ENCODE data around the gene BHLHA9. TPM values are rescaled to one million over a fixed set of nuclear protein-coding genes. Genes with fewer than 3 reads are reported as not detected.
"Not testable (repeated sequence)": the region's sequence is repeated elsewhere in the genome, so short reads cannot be mapped to it uniquely, and the experiment has no call there.

Gene BHLHA9
- total and polyA plus RNA-seq, 2 donors from 2014 or later, result not detected

GRCh38 chr17:1234455-1234854, 35.8 kb upstream of the BHLHA9 start:
- Histone ChIP-seq H3K36me3 (ENCODE audit: control insufficient read depth in 2 of 3, insufficient read depth in 3 of 3, low read length in 3 of 3) (no peaks in the 10 kb centered on the region), H3K9me3 (ENCODE audit: control insufficient read depth in 2 of 3, insufficient read depth in 1 of 3, low read length in 3 of 3) (no peaks in the 10 kb centered on the region), H3K4me3 (ENCODE audit: low read length in 3 of 3) (no peak overlapping the region), H3K27me3 (ENCODE audit: control insufficient read depth, insufficient read depth, low read length) (peaks cover 6% of the 10 kb centered on the region), H3K27ac (ENCODE audit: low read depth in 2 of 2, low read length in 2 of 2) (no peak overlapping the region), H3K9ac (ENCODE audit: low read length in 3 of 3) (no peak overlapping the region), H3K4me1 (ENCODE audit: control insufficient read depth in 2 of 3, insufficient read depth in 2 of 3, low read depth in 1 of 3, low read length in 3 of 3) (no peaks in the 10 kb centered on the region)
- FAIRE-seq (no peak), DNase-seq (no peak)
- no peak for TF ChIP-seq CTCF (IDR thresholded peaks at IDR 0.05; ENCODE audit: borderline replicate concordance, extremely low read depth, insufficient read depth)
- intact Hi-C loops (cut with DNase I), result no loop called here

- no peak for DNase-seq
- no peak for FAIRE-seq
These were observed 32.8 kb upstream of the BHLHA9 start for GRCh38 chr17:1237471-1237870.

GRCh38 chr17:1239210-1239609, 31.0 kb upstream of the BHLHA9 start:
- Histone ChIP-seq H3K27ac (ENCODE audit: low read depth in 2 of 2, low read length in 2 of 2) (no peak overlapping the region), H3K4me1 (ENCODE audit: control insufficient read depth in 2 of 3, insufficient read depth in 2 of 3, low read depth in 1 of 3, low read length in 3 of 3) (no peaks in the 10 kb centered on the region), H3K27me3 (ENCODE audit: control insufficient read depth, insufficient read depth, low read length) (no peaks in the 10 kb centered on the region), H3K9me3 (ENCODE audit: control insufficient read depth in 2 of 3, insufficient read depth in 1 of 3, low read length in 3 of 3) (no peaks in the 10 kb centered on the region), H3K36me3 (ENCODE audit: control insufficient read depth in 2 of 3, insufficient read depth in 3 of 3, low read length in 3 of 3) (no peaks in the 10 kb centered on the region), H3K9ac (ENCODE audit: low read length in 3 of 3) (no peak overlapping the region), H3K4me3 (ENCODE audit: low read length in 3 of 3) (no peak overlapping the region)
- TF ChIP-seq CTCF (IDR thresholded peaks at IDR 0.05; ENCODE audit: borderline replicate concordance, extremely low read depth, insufficient read depth), result no peak
- DNase-seq (no peak), FAIRE-seq (no peak)
- intact Hi-C loops (cut with DNase I), result no loop called here

More at GRCh38 chr17:1237471-1237870, 32.8 kb upstream of the BHLHA9 start:
- Histone ChIP-seq H3K9me3 (ENCODE audit: control insufficient read depth in 2 of 3, insufficient read depth in 1 of 3, low read length in 3 of 3) (no peaks in the 10 kb centered on the region), H3K27ac (ENCODE audit: low read depth in 2 of 2, low read length in 2 of 2) (no peak overlapping the region), H3K4me1 (ENCODE audit: control insufficient read depth in 2 of 3, insufficient read depth in 2 of 3, low read depth in 1 of 3, low read length in 3 of 3) (no peaks in the 10 kb centered on the region), H3K27me3 (ENCODE audit: control insufficient read depth, insufficient read depth, low read length) (no peaks in the 10 kb centered on the region), H3K9ac (ENCODE audit: low read length in 3 of 3) (no peak overlapping the region), H3K4me3 (ENCODE audit: low read length in 3 of 3) (no peak overlapping the region), H3K36me3 (ENCODE audit: control insufficient read depth in 2 of 3, insufficient read depth in 3 of 3, low read length in 3 of 3) (no peaks in the 10 kb centered on the region)
- no peak for TF ChIP-seq CTCF (IDR thresholded peaks at IDR 0.05; ENCODE audit: borderline replicate concordance, extremely low read depth, insufficient read depth)
- intact Hi-C loops (cut with DNase I), result no loop called here

DNA sequence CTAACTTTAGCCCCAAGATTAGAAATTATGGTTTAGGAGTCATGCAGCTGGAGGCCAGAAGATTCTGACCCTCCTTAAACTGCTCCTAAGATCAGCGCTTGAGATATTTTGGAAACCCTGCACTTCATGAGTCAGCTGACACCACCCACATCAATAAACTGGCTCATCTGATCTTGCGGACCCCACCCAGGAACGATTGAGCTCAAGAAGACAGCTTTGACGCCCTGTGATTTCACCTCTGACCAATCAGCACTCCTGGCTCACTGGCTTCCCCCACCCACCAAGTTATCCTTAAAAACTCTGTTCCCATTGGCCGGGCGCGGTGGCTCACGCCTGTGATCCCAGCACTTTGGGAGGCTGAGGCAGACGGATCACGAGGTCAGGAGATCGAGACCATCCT, 29.8 kb upstream of the BHLHA9 start:
- DNase-seq; intact Hi-C loops (cut with DNase I); H3K27ac ChIP-seq (ENCODE audit: low read depth in 2 of 2, low read length in 2 of 2); H3K4me3 ChIP-seq (ENCODE audit: low read length in 3 of 3); H3K9ac ChIP-seq (ENCODE audit: low read length in 3 of 3); H3K36me3 ChIP-seq (ENCODE audit: control insufficient read depth in 2 of 3, insufficient read depth in 3 of 3, low read length in 3 of 3); FAIRE-seq; H3K4me1 ChIP-seq (ENCODE audit: control insufficient read depth in 2 of 3, insufficient read depth in 2 of 3, low read depth in 1 of 3, low read length in 3 of 3); H3K9me3 ChIP-seq (ENCODE audit: control insufficient read depth in 2 of 3, insufficient read depth in 1 of 3, low read length in 3 of 3); H3K27me3 ChIP-seq (ENCODE audit: control insufficient read depth, insufficient read depth, low read length): not testable (repeated sequence)
